ENCODE results near the gene CCDC50.

Gene CCDC50

GRCh38 chr3:191380001-191380400 is 50.8 kb downstream of the CCDC50 start:
- no peak for TF ChIP-seq CTCF (IDR thresholded peaks at IDR 0.05; ENCODE audit: low read depth, low read length)
- no peak overlapping the region for H3K4me3 ChIP-seq (replicated peaks in 1 of 2; ENCODE audit: low read depth in 2 of 2, low read length in 2 of 2)
- DNase-seq (ENCODE audit: low read depth in 2 of 2), result peak in 1 of 2 donors; percentile 65

GRCh38 chr3:191381303-191381702 is 52.1 kb downstream of the CCDC50 start:
- TF ChIP-seq CTCF (IDR thresholded peaks at IDR 0.05; ENCODE audit: low read depth, low read length), result no peak
- no peak overlapping the region for H3K4me3 ChIP-seq (replicated peaks in 1 of 2; ENCODE audit: low read depth in 2 of 2, low read length in 2 of 2)
- no peak for DNase-seq (ENCODE audit: low read depth in 2 of 2)

GRCh38 chr3:191382661-191383060 is 53.5 kb downstream of the CCDC50 start:
- no peak for TF ChIP-seq CTCF (IDR thresholded peaks at IDR 0.05; ENCODE audit: low read depth, low read length)
- H3K4me3 ChIP-seq (replicated peaks in 1 of 2; ENCODE audit: low read depth in 2 of 2, low read length in 2 of 2), result no peak overlapping the region
- DNase-seq (ENCODE audit: low read depth in 2 of 2), result no peak

DNA sequence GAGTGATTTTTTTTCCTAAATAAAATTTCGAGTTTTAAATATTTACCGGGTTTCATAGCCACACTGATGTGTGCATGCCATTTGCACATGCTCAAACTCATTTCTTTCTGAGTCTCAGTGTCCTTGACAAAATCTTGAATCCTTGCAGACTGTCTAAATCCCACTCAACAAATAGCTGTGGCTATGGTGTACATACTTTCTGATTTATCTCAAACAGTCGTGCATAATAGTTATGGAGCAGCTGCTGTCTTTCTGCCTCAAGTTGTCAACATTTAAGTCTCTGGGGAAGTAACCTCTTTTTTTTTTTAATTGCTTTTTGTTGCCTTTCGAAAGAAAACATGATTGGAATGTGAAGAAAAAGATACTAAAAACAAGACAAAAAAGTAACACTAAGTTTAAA is 53.9 kb downstream of the CCDC50 start:
- no peak overlapping the region for H3K4me3 ChIP-seq (replicated peaks in 1 of 2; ENCODE audit: low read depth in 2 of 2, low read length in 2 of 2)
- TF ChIP-seq CTCF (IDR thresholded peaks at IDR 0.05; ENCODE audit: low read depth, low read length), result no peak
- peak; percentile 59 to 92 for DNase-seq (ENCODE audit: low read depth in 2 of 2)

- no peak for DNase-seq (ENCODE audit: low read depth in 2 of 2)
- H3K4me3 ChIP-seq (replicated peaks in 1 of 2; ENCODE audit: low read depth in 2 of 2, low read length in 2 of 2), result no peak overlapping the region
- TF ChIP-seq CTCF (IDR thresholded peaks at IDR 0.05; ENCODE audit: low read depth, low read length), result no peak
Observed at GRCh38 chr3:191385101-191385500, 55.9 kb downstream of the CCDC50 start.

- H3K4me3 ChIP-seq (replicated peaks in 1 of 2; ENCODE audit: low read depth in 2 of 2, low read length in 2 of 2), result no peak overlapping the region
- TF ChIP-seq CTCF (IDR thresholded peaks at IDR 0.05; ENCODE audit: low read depth, low read length), result no peak
- DNase-seq (ENCODE audit: low read depth in 2 of 2), result peak in 1 of 2 donors; percentile 49
Observed at GRCh38 chr3:191387441-191388077, 58.4 kb downstream of the CCDC50 start.

DNA sequence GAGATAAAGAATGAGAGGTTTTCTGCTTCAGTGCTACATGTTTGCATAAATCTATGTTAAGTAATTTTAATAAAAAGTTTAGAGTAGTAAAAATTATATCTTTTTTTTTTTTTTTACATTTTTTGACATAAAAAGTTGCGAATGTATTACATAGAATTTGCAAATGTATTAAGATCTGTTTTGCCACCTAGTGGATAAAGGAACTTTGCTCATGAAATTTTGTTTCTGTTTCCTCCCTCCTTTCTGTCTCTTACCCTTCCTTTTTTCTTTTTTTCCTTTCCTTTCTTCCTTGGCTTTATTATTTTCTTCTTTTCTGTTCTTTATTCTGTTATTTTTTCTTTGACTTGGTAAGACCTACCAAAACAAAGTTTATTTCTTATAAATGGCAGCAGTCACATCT is 59.6 kb downstream of the CCDC50 start:
- DNase-seq (ENCODE audit: low read depth in 2 of 2), result peak; percentile 39 to 54
- peak; percentile 29 for TF ChIP-seq CTCF (IDR thresholded peaks at IDR 0.05; ENCODE audit: low read depth, low read length)
- H3K4me3 ChIP-seq (replicated peaks in 1 of 2; ENCODE audit: low read depth in 2 of 2, low read length in 2 of 2), result no peak overlapping the region
